HUES48 (cell line): ENCODE measurements around the gene PERP.
A peak's percentile ranks its signal among the peaks of the same experiment; 100 is the strongest.

Source experiments
- H3K27ac ChIP-seq: one replicate; pipeline ENCODE4 v1.7.0; 2013; ENCODE audit warnings: low read depth, low read length, inconsistent platforms
- H3K27me3 ChIP-seq: 2 replicates; pipeline ENCODE4 v1.6.1; 2013; ENCODE audit warnings: mild to moderate bottlenecking, low read length; ENCODE audit not compliant: control insufficient read depth, insufficient read depth
- H3K36me3 ChIP-seq: 2 replicates; pipeline ENCODE4 v1.6.1; 2013; ENCODE audit warnings: low read length; ENCODE audit not compliant: control insufficient read depth, insufficient read depth
- H3K4me1 ChIP-seq: 2 replicates; pipeline ENCODE4 v1.6.1; 2013; ENCODE audit warnings: mild to moderate bottlenecking, low read length; ENCODE audit not compliant: control insufficient read depth, insufficient read depth
- H3K4me3 ChIP-seq: 2 replicates; pipeline ENCODE4 v1.5.1; 2013; ENCODE audit warnings: mild to moderate bottlenecking, low read depth, low read length
- H3K9ac ChIP-seq: 2 replicates; pipeline ENCODE4 v1.6.1; 2013; ENCODE audit warnings: mild to moderate bottlenecking, low read depth, low read length, moderate library complexity
- H3K9me3 ChIP-seq: 2 replicates; pipeline ENCODE4 v1.6.1; 2013; ENCODE audit warnings: low read length; ENCODE audit not compliant: control insufficient read depth, insufficient read depth

The PERP gene

DNA sequence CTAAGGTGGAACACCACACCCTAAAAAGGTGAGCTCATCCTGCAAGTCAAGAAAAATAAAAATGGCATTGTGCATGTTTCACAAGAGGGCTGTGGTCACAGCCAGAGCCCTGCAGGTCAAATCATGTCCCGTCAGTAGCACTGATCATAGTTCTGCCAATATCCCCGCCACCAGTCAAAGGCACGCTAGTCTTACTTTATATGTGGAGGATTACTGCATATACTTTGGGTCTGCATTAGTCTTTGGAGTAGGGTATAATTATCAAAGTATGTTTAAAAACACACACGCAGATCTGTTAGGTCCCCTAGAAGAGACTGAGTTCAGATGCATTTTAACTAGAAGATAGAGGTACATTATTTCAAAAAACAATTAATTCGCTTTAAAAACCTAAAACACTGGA is 1.8 kb downstream of the PERP start:
- Histone ChIP-seq H3K4me3 (peak overlapping the region; percentile 73), H3K9me3 (no peaks in the 10 kb centered on the region), H3K36me3 (0 out of 2 replicates have a peak, but pooled peaks cover 3% of the 10 kb centered on the region), H3K27me3 (peaks cover 12% of the 10 kb centered on the region), H3K9ac (peak overlapping the region; percentile 1; the same call in 1 of the 2 replicates), H3K4me1 (peaks cover 26% of the 10 kb centered on the region), H3K27ac (peak overlapping the region; percentile 91)

- Histone ChIP-seq H3K27ac (peak overlapping the region; percentile 91), H3K9me3 (no peaks in the 10 kb centered on the region), H3K4me1 (peaks cover 26% of the 10 kb centered on the region), H3K27me3 (peaks cover 12% of the 10 kb centered on the region), H3K9ac (no peak overlapping the region), H3K4me3 (0 out of 2 replicates have a peak overlapping the region, but pooled peaks have one; percentile 73), H3K36me3 (0 out of 2 replicates have a peak, but pooled peaks cover 3% of the 10 kb centered on the region)
Observed at GRCh38 chr6:138104618-138105213, 2.5 kb downstream of the PERP start.

DNA sequence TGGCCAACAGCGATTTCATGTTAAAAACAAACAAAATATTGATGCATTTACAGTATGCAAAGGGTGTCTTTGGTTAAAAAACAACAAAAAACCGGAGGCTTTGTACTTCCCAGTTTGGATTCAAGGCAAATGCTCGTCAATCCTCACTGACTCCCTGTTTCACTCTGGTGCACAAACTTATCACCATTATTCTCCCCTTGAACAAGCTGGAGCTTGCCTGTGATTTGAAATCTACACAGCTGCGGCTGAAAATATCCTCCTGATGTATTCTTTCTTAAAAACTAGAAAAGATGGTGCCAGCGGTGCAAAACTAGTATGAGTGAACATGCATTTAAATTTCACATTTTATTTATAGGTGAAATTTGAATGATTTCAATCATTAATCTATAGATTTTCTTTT is 3.3 kb downstream of the PERP start:
- Histone ChIP-seq H3K27me3 (peaks cover 12% of the 10 kb centered on the region), H3K36me3 (0 out of 2 replicates have a peak, but pooled peaks cover 3% of the 10 kb centered on the region), H3K9ac (no peak overlapping the region), H3K27ac (no peak overlapping the region), H3K4me3 (no peak overlapping the region), H3K9me3 (no peaks in the 10 kb centered on the region), H3K4me1 (peaks cover 26% of the 10 kb centered on the region)

- peaks cover 21% of the 10 kb centered on the region for H3K4me1 ChIP-seq
- H3K27me3 ChIP-seq: no peaks in the 10 kb centered on the region
- no peaks in the 10 kb centered on the region for H3K9me3 ChIP-seq
- H3K36me3 ChIP-seq: 0 out of 2 replicates have a peak, but pooled peaks cover 7% of the 10 kb centered on the region
- H3K27ac ChIP-seq: no peak overlapping the region
- H3K4me3 ChIP-seq: no peak overlapping the region
- no peak overlapping the region for H3K9ac ChIP-seq
Observed at GRCh38 chr6:138101946-138102731, 5.1 kb downstream of the PERP start.

- Histone ChIP-seq H3K27me3 (no peaks in the 10 kb centered on the region), H3K9ac (no peak overlapping the region), H3K4me3 (no peak overlapping the region), H3K36me3 (peaks cover 24% of the 10 kb centered on the region), H3K27ac (peak overlapping the region; percentile 10), H3K4me1 (peaks cover 15% of the 10 kb centered on the region), H3K9me3 (no peaks in the 10 kb centered on the region)
Observed at GRCh38 chr6:138099832-138100231, 7.4 kb downstream of the PERP start.

GRCh38 chr6:138098306-138098705 is 8.9 kb downstream of the PERP start:
- no peak overlapping the region for H3K4me3 ChIP-seq

GRCh38 chr6:138094260-138094659 is 13.0 kb downstream of the PERP start:
- Histone ChIP-seq H3K9me3 (no peaks in the 10 kb centered on the region), H3K4me3 (no peak overlapping the region), H3K27me3 (no peaks in the 10 kb centered on the region), H3K36me3 (peaks cover 52% of the 10 kb centered on the region), H3K9ac (no peak overlapping the region), H3K27ac (no peak overlapping the region), H3K4me1 (0 out of 2 replicates have a peak, but pooled peaks cover 3% of the 10 kb centered on the region)

More at GRCh38 chr6:138098306-138098705, 8.9 kb downstream of the PERP start:
- H3K27ac ChIP-seq: no peak overlapping the region
- H3K27me3 ChIP-seq: no peaks in the 10 kb centered on the region
- H3K9me3 ChIP-seq: no peaks in the 10 kb centered on the region
- peaks cover 32% of the 10 kb centered on the region for H3K36me3 ChIP-seq
- 0 out of 2 replicates have a peak, but pooled peaks cover 3% of the 10 kb centered on the region for H3K4me1 ChIP-seq
- no peak overlapping the region for H3K9ac ChIP-seq

- no peaks in the 10 kb centered on the region for H3K9me3 ChIP-seq
- H3K4me3 ChIP-seq: no peak overlapping the region
- no peak overlapping the region for H3K27ac ChIP-seq
- H3K9ac ChIP-seq: no peak overlapping the region
- H3K27me3 ChIP-seq: no peaks in the 10 kb centered on the region
- peaks cover 4% of the 10 kb centered on the region; the same call in 1 of the 2 replicates for H3K4me1 ChIP-seq
- peaks cover 52% of the 10 kb centered on the region for H3K36me3 ChIP-seq
Observed at GRCh38 chr6:138093632-138094031, 13.6 kb downstream of the PERP start.

DNA sequence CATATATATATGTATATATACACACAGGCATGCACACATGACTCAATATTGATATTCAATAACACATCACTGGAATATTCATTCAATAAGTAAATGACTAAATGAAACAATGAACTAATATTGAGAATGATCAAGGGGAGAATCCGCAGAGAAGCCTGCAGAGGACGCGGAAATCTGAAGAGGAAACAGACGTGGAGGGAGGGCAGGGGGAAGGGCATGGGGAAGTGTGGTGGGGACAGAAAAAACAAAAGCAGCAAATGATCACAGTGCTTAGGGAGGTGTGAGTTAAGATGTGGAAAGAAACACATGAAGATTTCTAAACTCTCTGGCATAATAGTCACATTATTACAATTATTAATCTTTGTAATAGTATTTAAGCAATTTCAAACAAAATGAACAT is 14.5 kb downstream of the PERP start:
- Histone ChIP-seq H3K27me3 (no peaks in the 10 kb centered on the region), H3K9me3 (no peaks in the 10 kb centered on the region), H3K9ac (no peak overlapping the region), H3K4me3 (no peak overlapping the region), H3K4me1 (peaks cover 14% of the 10 kb centered on the region), H3K36me3 (peaks cover 48% of the 10 kb centered on the region), H3K27ac (no peak overlapping the region)

DNA sequence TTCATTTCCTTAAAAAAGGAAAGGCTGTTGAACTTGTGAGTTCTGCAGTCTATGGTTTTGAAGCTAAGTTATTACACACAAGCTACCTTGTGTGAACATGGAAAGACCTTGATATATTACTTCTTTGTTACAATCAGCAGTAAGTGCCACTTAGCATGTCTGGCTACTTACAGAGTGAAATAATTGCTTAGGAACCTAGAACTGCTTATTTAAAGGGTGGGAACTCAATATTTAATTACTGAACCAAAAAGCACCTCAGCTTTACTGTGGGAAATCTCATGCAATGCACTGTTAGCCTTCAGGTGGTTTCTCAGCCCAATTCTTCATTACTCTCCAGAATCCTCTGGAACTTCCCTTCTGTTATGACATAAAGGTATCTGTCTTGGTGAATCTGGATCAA is 17.9 kb downstream of the PERP start:
- Histone ChIP-seq H3K27me3 (no peaks in the 10 kb centered on the region), H3K9me3 (no peaks in the 10 kb centered on the region), H3K4me3 (no peak overlapping the region), H3K4me1 (peaks cover 25% of the 10 kb centered on the region), H3K9ac (no peak overlapping the region), H3K27ac (no peak overlapping the region), H3K36me3 (peaks cover 27% of the 10 kb centered on the region)

- Histone ChIP-seq H3K9me3 (no peaks in the 10 kb centered on the region), H3K4me1 (peaks cover 25% of the 10 kb centered on the region), H3K36me3 (peaks cover 20% of the 10 kb centered on the region), H3K4me3 (no peak overlapping the region), H3K27ac (peak overlapping the region; percentile 95), H3K27me3 (no peaks in the 10 kb centered on the region), H3K9ac (no peak overlapping the region)
Observed at GRCh38 chr6:138088326-138088762, 18.9 kb downstream of the PERP start.
